Measurements from ENCODE around the gene WNT7B. TPM values are rescaled to one million over a fixed set of nuclear protein-coding genes. Genes with fewer than 3 reads are reported as not detected.

Gene WNT7B
- total RNA-seq, 1 donor from 2014 or later, result 14.2 TPM

GRCh38 chr22:46010207-46010867, 33.4 kb upstream of the WNT7B start:
- H3K27ac Mint-ChIP-seq (ENCODE audit: unreplicated experiment), result no peak overlapping the region
- no peaks in the 10 kb centered on the region for H3K9me3 Mint-ChIP-seq

GRCh38 chr22:46009730-46010129, 32.8 kb upstream of the WNT7B start:
- H3K27me3 Mint-ChIP-seq (ENCODE audit: low read depth), result no peaks in the 10 kb centered on the region

More at GRCh38 chr22:46010207-46010867, 33.4 kb upstream of the WNT7B start:
- no peak for TF ChIP-seq CTCF (conservative IDR thresholded peaks at IDR 0.05)
- DNase-seq (ENCODE audit: low read depth, low spot score), result no peak
- no peaks in the 10 kb centered on the region for H3K36me3 Mint-ChIP-seq (ENCODE audit: low read depth)
- H3K4me1 Mint-ChIP-seq, result peaks cover 10% of the 10 kb centered on the region
- peaks cover 4% of the 10 kb centered on the region for H3K27me3 Mint-ChIP-seq (ENCODE audit: low read depth)
- H3K4me3 Mint-ChIP-seq, result peak overlapping the region; percentile 27

GRCh38 chr22:46008836-46009596, 32.1 kb upstream of the WNT7B start:
- no peaks in the 10 kb centered on the region for H3K36me3 Mint-ChIP-seq (ENCODE audit: low read depth)
- no peaks in the 10 kb centered on the region for H3K9me3 Mint-ChIP-seq
- no peak overlapping the region for H3K27ac Mint-ChIP-seq (ENCODE audit: unreplicated experiment)
- TF ChIP-seq CTCF (conservative IDR thresholded peaks at IDR 0.05), result no peak
- no peak overlapping the region for H3K4me3 Mint-ChIP-seq
- peaks cover 10% of the 10 kb centered on the region for H3K4me1 Mint-ChIP-seq
- no peaks in the 10 kb centered on the region for H3K27me3 Mint-ChIP-seq (ENCODE audit: low read depth)
- no peak for DNase-seq (ENCODE audit: low read depth, low spot score)

More at GRCh38 chr22:46009730-46010129, 32.8 kb upstream of the WNT7B start:
- Mint-ChIP-seq H3K36me3 (ENCODE audit: low read depth) (no peaks in the 10 kb centered on the region), H3K27ac (ENCODE audit: unreplicated experiment) (no peak overlapping the region), H3K4me3 (no peak overlapping the region), H3K4me1 (peaks cover 10% of the 10 kb centered on the region), H3K9me3 (no peaks in the 10 kb centered on the region)
- DNase-seq (ENCODE audit: low read depth, low spot score), result no peak
- no peak for TF ChIP-seq CTCF (conservative IDR thresholded peaks at IDR 0.05)

- Mint-ChIP-seq H3K36me3 (ENCODE audit: low read depth) (no peaks in the 10 kb centered on the region), H3K27ac (ENCODE audit: unreplicated experiment) (no peak overlapping the region), H3K27me3 (ENCODE audit: low read depth) (no peaks in the 10 kb centered on the region), H3K4me3 (no peak overlapping the region), H3K4me1 (peaks cover 2% of the 10 kb centered on the region), H3K9me3 (no peaks in the 10 kb centered on the region)
- no peak for TF ChIP-seq CTCF (conservative IDR thresholded peaks at IDR 0.05)
- DNase-seq (ENCODE audit: low read depth, low spot score), result no peak
Observed at GRCh38 chr22:46008291-46008690, 31.3 kb upstream of the WNT7B start.

GRCh38 chr22:46007848-46008261, 30.9 kb upstream of the WNT7B start:
- TF ChIP-seq CTCF (conservative IDR thresholded peaks at IDR 0.05), result no peak
- H3K9me3 Mint-ChIP-seq, result no peaks in the 10 kb centered on the region
- H3K4me3 Mint-ChIP-seq, result no peak overlapping the region
- H3K27me3 Mint-ChIP-seq (ENCODE audit: low read depth), result no peaks in the 10 kb centered on the region
- no peak overlapping the region for H3K27ac Mint-ChIP-seq (ENCODE audit: unreplicated experiment)
- no peaks in the 10 kb centered on the region for H3K4me1 Mint-ChIP-seq
- no peaks in the 10 kb centered on the region for H3K36me3 Mint-ChIP-seq (ENCODE audit: low read depth)
- no peak for DNase-seq (ENCODE audit: low read depth, low spot score)

All from neural crest cell (in vitro differentiated cells).